Peyer's patch (tissue), 4 donors: ENCODE measurements around the gene RABGGTB.

Experiments
- CTCF ChIP-seq, 6 experiments: fragments of 450-650 bp in 4 of 6; fragments of 200-600 bp in 2 of 6; sonication (generic) in 1 of 6; IDR thresholded peaks; one replicate each; pipeline ENCODE4 v1.5.1; 2017 to 2019; ENCODE audit warnings: antibody characterized with exemption in 6 of 6, mild to moderate bottlenecking in 3 of 6, moderate library complexity in 1 of 6
- POLR2A ChIP-seq, 2 donors: fragments of 450-650 bp; IDR thresholded peaks; one replicate each; pipeline ENCODE4 v1.5.1; 2017; ENCODE audit warnings: antibody characterized with exemption in 2 of 2, mild to moderate bottlenecking in 2 of 2, moderate library complexity in 2 of 2

GRCh38 chr1:75795703-75796193 is 9.7 kb downstream of the RABGGTB start:
- TF ChIP-seq CTCF (IDR thresholded peaks at IDR 0.05) (no peak), POLR2A (IDR thresholded peaks at IDR 0.05) (no peak)
